UCSD-AML1 (cell line): ENCODE data around the gene PIH1D1.
A peak's percentile ranks its signal among the peaks of the same experiment; 100 is the strongest.

Experiments
- DNase-seq: peaks from one replicate; lab custom pipeline; 2025; ENCODE audit not compliant: unreplicated experiment; lab: John Stamatoyannopoulos, UW

The PIH1D1 gene

GRCh38 chr19:49436381-49437017 lies 15.1 kb downstream of the PIH1D1 start:
- no peak for DNase-seq

GRCh38 chr19:49435670-49436069 lies 15.9 kb downstream of the PIH1D1 start:
- DNase-seq, result no peak

GRCh38 chr19:49434907-49435583 lies 16.6 kb downstream of the PIH1D1 start:
- no peak for DNase-seq

GRCh38 chr19:49433240-49433901 lies 18.2 kb downstream of the PIH1D1 start:
- DNase-seq, result no peak

GRCh38 chr19:49432141-49433073 lies 19.2 kb downstream of the PIH1D1 start:
- DNase-seq, result no peak

- DNase-seq, result no peak
Observed at GRCh38 chr19:49431330-49431749, 20.3 kb downstream of the PIH1D1 start.

- peak; percentile 25 for DNase-seq
Observed at GRCh38 chr19:49430678-49431329, 20.8 kb downstream of the PIH1D1 start.

GRCh38 chr19:49430172-49430677 lies 21.4 kb downstream of the PIH1D1 start:
- DNase-seq, result no peak

- no peak for DNase-seq
Observed at GRCh38 chr19:49428547-49429451, 22.8 kb downstream of the PIH1D1 start.

GRCh38 chr19:49427855-49428546 lies 23.6 kb downstream of the PIH1D1 start:
- DNase-seq, result no peak

GRCh38 chr19:49427339-49427738 lies 24.3 kb downstream of the PIH1D1 start:
- DNase-seq, result no peak

GRCh38 chr19:49425922-49426592 lies 25.6 kb downstream of the PIH1D1 start:
- DNase-seq, result peak; percentile 37

GRCh38 chr19:49425178-49425577 lies 26.4 kb downstream of the PIH1D1 start, which contains the start of gene GFY:
TSS of gene GFY (plus strand) at chr19:49425388. CDS start at chr19:49426431, 1,043 bp downstream.
- no peak for DNase-seq

GRCh38 chr19:49423985-49424303 lies 27.7 kb downstream of the PIH1D1 start:
- no peak for DNase-seq

GRCh38 chr19:49423071-49423984 lies 28.3 kb downstream of the PIH1D1 start, which contains the start of gene PTH2:
TSS of gene PTH2 (minus strand) at chr19:49423441. CDS start at chr19:49423339, 102 bp downstream.
- no peak for DNase-seq

- peak; percentile 74 for DNase-seq
Observed at GRCh38 chr19:49422407-49423070, 29.1 kb downstream of the PIH1D1 start.

GRCh38 chr19:49421878-49422202 lies 29.8 kb downstream of the PIH1D1 start:
- no peak for DNase-seq
